ENCODE measurements around the gene DOCK8. TPM values are rescaled to one million over a fixed set of nuclear protein-coding genes. Genes with fewer than 3 reads are reported as not detected.

DOCK8 gene
- total and polyA plus RNA-seq, 2 experiments from 2014 or later: 0.94 to 1.2 TPM

DNA sequence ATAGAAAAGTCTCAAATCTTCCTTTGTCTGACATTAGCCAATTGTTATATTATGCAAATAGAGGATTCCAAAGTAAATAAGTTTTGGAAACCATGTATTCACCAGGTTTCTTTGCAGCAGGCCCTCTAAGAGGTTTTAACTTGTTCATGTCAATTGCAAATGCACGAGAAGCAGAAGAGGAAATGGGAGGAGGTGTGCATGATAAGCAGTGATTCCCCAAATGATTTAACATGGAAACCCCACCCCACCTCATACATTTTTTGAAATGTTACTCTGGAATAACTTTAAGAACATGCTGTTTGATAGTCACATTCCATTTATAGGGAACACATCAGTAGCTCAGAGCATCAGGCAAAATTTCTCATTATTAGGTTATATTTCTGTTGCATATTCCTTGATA is 190.7 kb downstream of the DOCK8 start:
- peaks cover 12% of the 10 kb centered on the region for H3K9me3 Mint-ChIP-seq
- Histone ChIP-seq H4K20me1 (replicated peaks; ENCODE audit: insufficient read depth) (no peaks in the 10 kb centered on the region), H3K79me2 (replicated peaks; ENCODE audit: insufficient read depth) (no peaks in the 10 kb centered on the region), H2AFZ (peak overlapping the region; percentile 80; the same call in 1 of the 2 replicates), H3K27ac (ENCODE audit: low read depth) (no peak overlapping the region), H3K36me3 (ENCODE audit: insufficient read depth) (no peaks in the 10 kb centered on the region), H3F3A (replicated peaks; ENCODE audit: low read depth) (no peaks in the 10 kb centered on the region), H3K4me3 (no peak overlapping the region), H3K4me2 (0 out of 2 replicates have a peak overlapping the region, but pooled peaks have one; percentile 4), H3K9me2 (ENCODE audit: insufficient read depth) (no peaks in the 10 kb centered on the region), H3K4me1 (ENCODE audit: insufficient read depth) (peaks cover 20% of the 10 kb centered on the region), H3K27me3 (ENCODE audit: insufficient read depth) (no peaks in the 10 kb centered on the region)
- H3K4me3 Mint-ChIP-seq: no peak overlapping the region
- no peak overlapping the region for H3K27ac Mint-ChIP-seq
- H3K4me1 Mint-ChIP-seq: peaks cover 22% of the 10 kb centered on the region
- H3K36me3 Mint-ChIP-seq (ENCODE audit: low read depth): peaks cover 16% of the 10 kb centered on the region
- TF ChIP-seq NANOG (IDR thresholded peaks at IDR 0.05; ENCODE audit: borderline replicate concordance): no peak
- no peak for TF ChIP-seq ZNF331 (CRISPR knock-in tag; IDR thresholded peaks at IDR 0.05; ENCODE audit: low read depth)
- no peak for TF ChIP-seq ZNF462 (CRISPR knock-in tag; IDR thresholded peaks at IDR 0.05)
- TF ChIP-seq, protein P1, sequence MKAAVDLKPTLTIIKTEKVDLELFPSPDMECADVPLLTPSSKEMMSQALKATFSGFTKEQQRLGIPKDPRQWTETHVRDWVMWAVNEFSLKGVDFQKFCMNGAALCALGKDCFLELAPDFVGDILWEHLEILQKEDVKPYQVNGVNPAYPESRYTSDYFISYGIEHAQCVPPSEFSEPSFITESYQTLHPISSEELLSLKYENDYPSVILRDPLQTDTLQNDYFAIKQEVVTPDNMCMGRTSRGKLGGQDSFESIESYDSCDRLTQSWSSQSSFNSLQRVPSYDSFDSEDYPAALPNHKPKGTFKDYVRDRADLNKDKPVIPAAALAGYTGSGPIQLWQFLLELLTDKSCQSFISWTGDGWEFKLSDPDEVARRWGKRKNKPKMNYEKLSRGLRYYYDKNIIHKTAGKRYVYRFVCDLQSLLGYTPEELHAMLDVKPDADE (IDR thresholded peaks at IDR 0.05): no peak
- TF ChIP-seq STAT1 (IDR thresholded peaks at IDR 0.05; ENCODE audit: unreplicated experiment): no peak
- TF ChIP-seq EZH2phosphoT487 (IDR thresholded peaks at IDR 0.05; ENCODE audit: unreplicated experiment): no peak
- no peak for TF ChIP-seq REST (IDR thresholded peaks at IDR 0.05; ENCODE audit: unreplicated experiment)
- no peak for TF ChIP-seq JUNB (IDR thresholded peaks at IDR 0.05; ENCODE audit: unreplicated experiment)
- TF ChIP-seq CREB1 (CRISPR knock-in tag; IDR thresholded peaks at IDR 0.05; ENCODE audit: low read depth): no peak
- no peak for TF ChIP-seq ZNF114 (CRISPR knock-in tag; IDR thresholded peaks at IDR 0.05)
- TF ChIP-seq, protein P2, sequence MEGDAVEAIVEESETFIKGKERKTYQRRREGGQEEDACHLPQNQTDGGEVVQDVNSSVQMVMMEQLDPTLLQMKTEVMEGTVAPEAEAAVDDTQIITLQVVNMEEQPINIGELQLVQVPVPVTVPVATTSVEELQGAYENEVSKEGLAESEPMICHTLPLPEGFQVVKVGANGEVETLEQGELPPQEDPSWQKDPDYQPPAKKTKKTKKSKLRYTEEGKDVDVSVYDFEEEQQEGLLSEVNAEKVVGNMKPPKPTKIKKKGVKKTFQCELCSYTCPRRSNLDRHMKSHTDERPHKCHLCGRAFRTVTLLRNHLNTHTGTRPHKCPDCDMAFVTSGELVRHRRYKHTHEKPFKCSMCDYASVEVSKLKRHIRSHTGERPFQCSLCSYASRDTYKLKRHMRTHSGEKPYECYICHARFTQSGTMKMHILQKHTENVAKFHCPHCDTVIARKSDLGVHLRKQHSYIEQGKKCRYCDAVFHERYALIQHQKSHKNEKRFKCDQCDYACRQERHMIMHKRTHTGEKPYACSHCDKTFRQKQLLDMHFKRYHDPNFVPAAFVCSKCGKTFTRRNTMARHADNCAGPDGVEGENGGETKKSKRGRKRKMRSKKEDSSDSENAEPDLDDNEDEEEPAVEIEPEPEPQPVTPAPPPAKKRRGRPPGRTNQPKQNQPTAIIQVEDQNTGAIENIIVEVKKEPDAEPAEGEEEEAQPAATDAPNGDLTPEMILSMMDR (conservative IDR thresholded peaks at IDR 0.05; ENCODE audit: low read depth in 2 of 2): no peak
- TF ChIP-seq POLR2AphosphoS5 (IDR thresholded peaks at IDR 0.05; ENCODE audit: low read depth): no peak
- no peak for TF ChIP-seq EZH2 (IDR thresholded peaks at IDR 0.05; ENCODE audit: low read depth, unreplicated experiment)
- no peak for ATAC-seq
- no peak for DNase-seq (ENCODE audit: low spot score)
- H3K27me3 Mint-ChIP-seq (ENCODE audit: insufficient read depth, low read depth, poor library complexity): peaks cover 16% of the 10 kb centered on the region

All from GM23338 (cell line).